ENCODE data around the gene RNF144A.

Gene RNF144A

GRCh38 chr2:7037340-7038333 lies 120.4 kb downstream of the RNF144A start:
- TF ChIP-seq CTCF (IDR thresholded peaks at IDR 0.05; ENCODE audit: extremely low read depth, missing control alignments): peak; percentile 92
- DNase-seq (ENCODE audit: low spot score): peak; percentile 71

- TF ChIP-seq CTCF (IDR thresholded peaks at IDR 0.05; ENCODE audit: extremely low read depth, missing control alignments): no peak
- no peak for DNase-seq (ENCODE audit: low spot score)
These were observed 123.3 kb downstream of the RNF144A start for GRCh38 chr2:7040547-7040946.

DNA sequence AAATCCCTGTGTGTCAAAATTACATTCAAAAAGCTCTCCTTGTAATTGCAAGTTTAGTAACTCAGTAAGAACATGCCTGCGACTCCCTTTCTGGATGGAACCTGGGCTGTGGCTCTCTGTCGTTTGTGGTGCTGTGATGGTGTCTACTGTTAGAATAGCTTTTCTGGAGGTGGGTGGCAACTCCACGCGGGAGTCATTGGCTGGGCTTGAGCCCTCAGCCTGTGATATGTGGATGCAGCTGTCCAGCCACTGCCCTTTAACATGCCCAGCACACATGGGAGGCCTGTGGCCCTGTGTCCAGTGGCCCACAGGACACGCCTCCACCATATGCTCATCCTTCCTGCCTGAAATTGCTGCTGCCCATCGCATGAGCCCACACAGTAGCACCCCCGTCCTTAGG lies 124.2 kb downstream of the RNF144A start:
- no peak for DNase-seq (ENCODE audit: low spot score)
- TF ChIP-seq CTCF (IDR thresholded peaks at IDR 0.05; ENCODE audit: extremely low read depth, missing control alignments): no peak

- no peak for TF ChIP-seq CTCF (IDR thresholded peaks at IDR 0.05; ENCODE audit: extremely low read depth, missing control alignments)
- no peak for DNase-seq (ENCODE audit: low spot score)
These were observed 126.5 kb downstream of the RNF144A start for GRCh38 chr2:7043690-7044089.

DNA sequence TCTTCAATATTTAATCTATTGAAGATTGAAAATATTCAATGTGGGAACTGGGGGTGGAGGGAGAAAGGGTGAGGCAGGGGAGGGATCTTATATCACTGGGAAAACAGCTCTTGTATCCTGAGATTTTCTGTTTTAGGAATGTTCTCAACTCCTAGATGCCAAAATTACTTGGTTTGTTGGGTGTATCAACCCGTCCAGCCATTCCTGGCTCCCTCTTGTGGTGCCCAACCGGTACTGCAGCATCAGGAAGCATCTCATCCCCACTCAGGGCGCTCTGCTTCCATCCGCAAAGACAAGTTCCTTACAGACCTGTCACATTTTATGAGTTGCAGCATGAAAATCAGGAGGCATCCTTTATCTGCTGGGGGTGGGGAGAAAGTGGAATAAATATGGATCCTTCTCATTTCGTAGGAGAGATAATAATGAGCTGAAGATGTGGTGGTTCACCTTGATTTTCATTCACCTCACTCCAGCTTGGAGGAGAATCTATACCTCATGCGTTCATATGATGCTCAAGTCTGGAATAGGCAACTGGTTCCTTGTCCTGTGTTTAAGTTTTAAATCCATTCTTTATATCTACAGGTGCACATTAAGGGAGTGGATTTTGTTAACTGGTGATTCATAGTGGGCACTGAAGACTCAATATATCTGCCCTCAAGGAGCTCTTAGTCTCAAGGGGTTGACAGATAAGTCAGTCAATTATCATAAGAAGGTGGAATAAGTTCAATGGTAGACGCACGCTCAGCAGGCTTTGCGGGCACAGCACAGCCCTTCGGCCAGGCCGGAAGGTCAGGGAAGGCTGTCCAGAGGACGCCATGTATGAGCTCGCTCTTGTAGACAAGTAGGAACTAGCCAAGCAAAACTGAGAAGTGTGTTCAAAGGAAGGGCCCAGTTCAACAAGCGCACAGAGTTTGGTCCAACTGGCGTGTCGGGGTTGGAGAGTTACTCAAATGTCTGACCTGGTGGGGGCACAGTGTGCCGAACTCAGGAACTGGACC lies 127.3 kb downstream of the RNF144A start:
- peak; percentile 74 for DNase-seq (ENCODE audit: low spot score)
- peak; percentile 88 for TF ChIP-seq CTCF (IDR thresholded peaks at IDR 0.05; ENCODE audit: extremely low read depth, missing control alignments)

DNA sequence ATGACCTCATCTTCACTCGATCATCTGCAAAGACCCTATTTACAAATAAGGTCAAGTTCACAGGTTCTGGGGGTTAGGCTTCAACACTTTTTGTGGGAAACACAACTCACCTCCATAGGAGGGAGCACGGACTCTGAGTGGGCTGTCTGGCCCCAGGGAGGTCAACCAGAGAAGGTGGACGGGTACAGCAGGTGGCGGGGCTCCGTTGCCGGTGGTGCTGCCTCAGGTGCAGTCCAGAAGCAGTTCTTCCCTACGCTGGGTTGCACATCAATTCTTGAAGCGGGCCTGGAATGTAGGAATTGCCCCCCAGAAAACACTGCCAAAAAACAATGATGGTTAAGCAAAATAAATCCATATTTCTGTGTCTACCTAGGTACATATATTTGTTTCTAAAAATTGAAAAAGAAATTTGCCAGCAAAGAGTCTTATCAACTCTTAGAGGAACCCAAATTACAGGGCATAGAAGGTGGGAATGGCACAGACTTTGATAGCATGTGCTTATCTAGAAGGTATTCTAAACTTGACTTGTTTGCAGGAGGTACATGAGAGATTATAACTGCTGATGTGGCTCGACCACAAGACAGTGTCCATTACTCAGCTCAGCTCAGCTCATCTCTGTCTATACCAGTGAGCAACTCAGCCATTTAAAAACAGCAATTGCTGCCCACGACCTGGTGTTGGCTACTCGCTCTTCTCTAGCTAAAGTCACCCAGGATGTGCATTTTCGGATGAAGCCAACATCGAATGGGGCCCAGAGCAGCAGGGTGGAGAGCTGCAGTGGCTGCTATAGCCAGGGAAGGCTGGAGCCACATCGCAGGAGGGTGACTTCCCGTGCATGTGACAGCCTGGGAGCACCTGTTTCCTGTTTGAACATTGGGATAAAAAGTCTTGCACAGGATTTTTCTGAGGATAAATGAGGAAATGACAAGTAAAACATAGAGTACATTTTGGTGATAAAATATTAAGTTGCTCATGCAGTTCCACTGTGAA lies 128.7 kb downstream of the RNF144A start:
- TF ChIP-seq CTCF (IDR thresholded peaks at IDR 0.05; ENCODE audit: extremely low read depth, missing control alignments): no peak
- DNase-seq (ENCODE audit: low spot score): no peak

Measured in GM20000 (cell line).